ENCODE results near the gene CIDEB. TPM values are rescaled to one million over a fixed set of nuclear protein-coding genes. Genes with fewer than 3 reads are reported as not detected.

The CIDEB gene
- total RNA-seq, 4 donors from 2014 or later: 4.9 to 12.5 (median 9.5) TPM

- no peak overlapping the region for H3K4me3 ChIP-seq
- no peak for ATAC-seq
- no peaks in the 10 kb centered on the region for H3K9me3 ChIP-seq
- 80 to 88% methylated on average over 1 to 7 of the region's 16 CpGs for WGBS, 2 donors (ENCODE audit: low coverage in 1 of 2)
- no peak for TF ChIP-seq EP300 (IDR thresholded peaks at IDR 0.05)
- no peak for TF ChIP-seq CTCF (IDR thresholded peaks at IDR 0.05)
- TF ChIP-seq POLR2A (IDR thresholded peaks at IDR 0.05): no peak
- no peak for TF ChIP-seq POLR2AphosphoS5 (IDR thresholded peaks at IDR 0.05)
- H3K27ac ChIP-seq: no peak overlapping the region
- H3K27me3 ChIP-seq: no peaks in the 10 kb centered on the region
- H3K36me3 ChIP-seq: peaks cover 0 to 11% of the 10 kb centered on the region in 2 donors
- H3K4me1 ChIP-seq: peaks cover 0 to 9% (median 0%) of the 10 kb centered on the region in 3 donors
These were observed 47.6 kb downstream of the CIDEB start for GRCh38 chr14:24260026-24260779.

GRCh38 chr14:24259282-24260025 lies 48.3 kb downstream of the CIDEB start:
- peaks cover 0 to 9% (median 0%) of the 10 kb centered on the region in 3 donors for H3K4me1 ChIP-seq
- ATAC-seq: no peak
- TF ChIP-seq CTCF (IDR thresholded peaks at IDR 0.05) (no peak), POLR2AphosphoS5 (IDR thresholded peaks at IDR 0.05) (no peak), EP300 (IDR thresholded peaks at IDR 0.05) (no peak), POLR2A (IDR thresholded peaks at IDR 0.05) (no peak)
- no peaks in the 10 kb centered on the region for H3K9me3 ChIP-seq
- no peaks in the 10 kb centered on the region for H3K27me3 ChIP-seq
- 90% methylated on average over 6 of the region's 16 CpGs; no CpG with 5 or more reads in 1 of the 2 donors for WGBS, 2 donors (ENCODE audit: low coverage in 1 of 2)
- no peak overlapping the region for H3K27ac ChIP-seq
- peaks cover 0 to 9% of the 10 kb centered on the region in 2 donors for H3K36me3 ChIP-seq
- no peak overlapping the region for H3K4me3 ChIP-seq

- Histone ChIP-seq H3K4me3 (no peak overlapping the region), H3K27me3 (no peaks in the 10 kb centered on the region), H3K4me1 (peaks cover 0 to 9% (median 0%) of the 10 kb centered on the region in 3 donors), H3K27ac (no peak overlapping the region), H3K36me3 (peaks cover 0 to 13% of the 10 kb centered on the region in 2 donors), H3K9me3 (no peaks in the 10 kb centered on the region)
- TF ChIP-seq EP300 (IDR thresholded peaks at IDR 0.05) (no peak), CTCF (IDR thresholded peaks at IDR 0.05) (no peak), POLR2A (IDR thresholded peaks at IDR 0.05) (no peak), POLR2AphosphoS5 (IDR thresholded peaks at IDR 0.05) (no peak)
- no peak for ATAC-seq
- 86 to 91% methylated on average over 3 to 9 of the region's 18 CpGs for WGBS, 2 donors (ENCODE audit: low coverage in 1 of 2)
These were observed 49.1 kb downstream of the CIDEB start for GRCh38 chr14:24258548-24259265.

GRCh38 chr14:24258119-24258518 lies 49.7 kb downstream of the CIDEB start:
- no peak for ATAC-seq
- no peak overlapping the region for H3K4me3 ChIP-seq
- 75 to 76% methylated on average over 4 to 5 of the region's 9 CpGs for WGBS, 2 donors (ENCODE audit: low coverage in 1 of 2)
- no peak overlapping the region for H3K27ac ChIP-seq
- peaks cover 0 to 9% (median 0%) of the 10 kb centered on the region in 3 donors for H3K4me1 ChIP-seq
- H3K27me3 ChIP-seq: no peaks in the 10 kb centered on the region
- H3K36me3 ChIP-seq: peaks cover 0 to 19% of the 10 kb centered on the region in 2 donors
- H3K9me3 ChIP-seq: no peaks in the 10 kb centered on the region
- TF ChIP-seq POLR2AphosphoS5 (IDR thresholded peaks at IDR 0.05) (no peak), POLR2A (IDR thresholded peaks at IDR 0.05) (no peak), EP300 (IDR thresholded peaks at IDR 0.05) (no peak), CTCF (IDR thresholded peaks at IDR 0.05) (no peak)

Data from gastroesophageal sphincter (tissue), 4 donors.